H1 (cell line): ENCODE data around the gene CHDH. TPM values are rescaled to one million over a fixed set of nuclear protein-coding genes. Genes with fewer than 3 reads are reported as not detected.

Experiments
- CTCF ChIA-PET: fragments of 300-600 bp; sonication (Branson Sonifier 250); formaldehyde crosslinking; loops from one replicate; lab custom pipeline; 2021; ENCODE audit not compliant: partially characterized antibody; lab: Charles Lee
- POLR2A ChIA-PET: fragments of 300-600 bp; sonication (Branson Sonifier 250); formaldehyde crosslinking; loops from one replicate; lab custom pipeline; 2021; ENCODE audit warnings: inconsistent platforms; ENCODE audit not compliant: partially characterized antibody; lab: Charles Lee
- DNase-seq, 2 experiments: peaks; one replicate each; pipeline versions ENCODE4 v3.0.0 to v3.0.0-alpha.2; 2010 to 2022; ENCODE audit warnings: low spot score in 2 of 2, low read depth in 1 of 2, mixed read lengths in 1 of 2
- FAIRE-seq: peaks from 2 replicates; lab custom pipeline; 2011; peaks lifted over from hg19 to GRCh38; lab: Jason Lieb, UNC
- H2AFZ ChIP-seq: 2 replicates; pipeline ENCODE4 v1.8.1; 2012; ENCODE audit warnings: low read length, inconsistent platforms
- H2AK5ac ChIP-seq: 2 replicates; pipeline ENCODE4 v1.6.1; 2013; ENCODE audit warnings: low read depth, low read length
- H2BK120ac ChIP-seq: replicated peaks from 2 replicates; pipeline ENCODE3; 2013; ENCODE audit warnings: low read depth, low read length, inconsistent platforms
- H2BK12ac ChIP-seq: 2 replicates; pipeline ENCODE4 v1.6.1; 2013; ENCODE audit warnings: low read depth, low read length
- H2BK15ac ChIP-seq: 2 replicates; pipeline ENCODE4 v1.6.1; 2013; ENCODE audit warnings: low read length
- H2BK20ac ChIP-seq: 2 replicates; pipeline ENCODE4 v1.6.1; 2013; ENCODE audit warnings: low read length
- H2BK5ac ChIP-seq: 2 replicates; pipeline ENCODE4 v1.6.1; 2013; ENCODE audit warnings: low read depth, low read length
- H3K14ac ChIP-seq: 2 replicates; pipeline ENCODE4 v1.6.1; 2013; ENCODE audit warnings: inconsistent platforms; ENCODE audit not compliant: insufficient read length
- H3K18ac ChIP-seq: 2 replicates; pipeline ENCODE4 v1.6.1; 2013; ENCODE audit warnings: low read length; ENCODE audit errors: extremely low read depth
- H3K23ac ChIP-seq: 2 replicates; pipeline ENCODE4 v1.6.1; 2013; ENCODE audit warnings: inconsistent platforms; ENCODE audit not compliant: insufficient read length
- H3K23me2 ChIP-seq: 2 replicates; pipeline ENCODE4 v1.6.1; 2013; ENCODE audit warnings: low read depth, low read length
- H3K27ac ChIP-seq: 2 replicates; pipeline ENCODE4 v1.6.1; 2011; ENCODE audit warnings: low read depth, low read length, inconsistent platforms
- H3K27me3 ChIP-seq, 4 experiments: replicated peaks in 1 of 4; 1 replicate in 1 of 4; 2 replicates in 3 of 4; pipeline versions ENCODE4 v1.6.1 to v1.8.1; 2011 to 2013; ENCODE audit warnings: low read length in 3 of 4, mild to moderate bottlenecking in 3 of 4, inconsistent platforms in 2 of 4, mixed read lengths in 2 of 4, moderate library complexity in 1 of 4; ENCODE audit not compliant: control insufficient read depth in 3 of 4, insufficient read depth in 3 of 4; ENCODE audit errors: extremely low read depth in 1 of 4
- H3K36me3 ChIP-seq, 4 experiments: 2 replicates each; pipeline versions ENCODE4 v1.6.1 to v1.8.1; 2011 to 2013; ENCODE audit warnings: mild to moderate bottlenecking in 4 of 4, low read length in 3 of 4, moderate library complexity in 2 of 4, control low read depth in 1 of 4, inconsistent platforms in 1 of 4; ENCODE audit not compliant: insufficient read depth in 4 of 4, control insufficient read depth in 2 of 4
- H3K4ac ChIP-seq: replicated peaks from 2 replicates; pipeline ENCODE3; 2013; ENCODE audit warnings: low read length, low read depth, mixed read lengths, inconsistent platforms; ENCODE audit not compliant: insufficient read length
- H3K4me1 ChIP-seq, 4 experiments: replicated peaks in 1 of 4; 1 replicate in 1 of 4; 2 replicates in 3 of 4; pipeline versions ENCODE4 v1.6.1 to v1.8.1; 2011 to 2013; ENCODE audit warnings: low read length in 3 of 4, inconsistent platforms in 2 of 4, mixed read lengths in 1 of 4; ENCODE audit not compliant: insufficient read depth in 4 of 4, control insufficient read depth in 3 of 4
- H3K4me2 ChIP-seq, 2 experiments: 2 replicates each; pipeline versions ENCODE4 v1.6.1 to v1.8.1; 2011 to 2013; ENCODE audit warnings: low read depth in 2 of 2, low read length in 2 of 2, control low read depth in 1 of 2, inconsistent platforms in 1 of 2, mild to moderate bottlenecking in 1 of 2; ENCODE audit not compliant: insufficient read depth in 1 of 2
- H3K4me3 ChIP-seq, 4 experiments: fragments of 200-600, 300-600 bp in 1 of 4; sonication (generic), shearing (Covaris generic), sonication (Bioruptor Twin) in 1 of 4; 2 replicates each; pipeline versions ENCODE4 v1.5.1 to v1.8.1; 2011 to 2016; ENCODE audit warnings: low read length in 4 of 4, low read depth in 3 of 4, control low read depth in 2 of 4, inconsistent platforms in 2 of 4, mild to moderate bottlenecking in 2 of 4, mixed read lengths in 1 of 4, moderate library complexity in 1 of 4; ENCODE audit not compliant: insufficient read depth in 2 of 4; ENCODE audit errors: extremely low read depth in 1 of 4
- H3K56ac ChIP-seq: replicated peaks from 2 replicates; pipeline ENCODE3; 2013; ENCODE audit warnings: low read depth, mild to moderate bottlenecking, mixed read lengths, low read length, inconsistent platforms; ENCODE audit not compliant: insufficient read length
- H3K79me1 ChIP-seq: 2 replicates; pipeline ENCODE4 v1.6.1; 2013; ENCODE audit warnings: low read depth, low read length, control low read depth
- H3K79me2 ChIP-seq, 2 experiments: 2 replicates each; pipeline versions ENCODE4 v1.6.1 to v1.8.1; 2012 to 2013; ENCODE audit warnings: low read length in 2 of 2, mild to moderate bottlenecking in 2 of 2, inconsistent platforms in 1 of 2; ENCODE audit not compliant: insufficient read depth in 2 of 2, control insufficient read depth in 1 of 2
- H3K9ac ChIP-seq, 4 experiments: replicated peaks in 1 of 4; 1 replicate in 1 of 4; 2 replicates in 3 of 4; pipeline versions ENCODE4 v1.6.1 to v1.8.1; 2011 to 2013; ENCODE audit warnings: low read depth in 3 of 4, low read length in 3 of 4, control low read depth in 2 of 4, mild to moderate bottlenecking in 2 of 4, moderate library complexity in 2 of 4, inconsistent platforms in 1 of 4; ENCODE audit errors: extremely low read depth in 1 of 4
- H3K9me3 ChIP-seq, 2 experiments: 2 replicates each; pipeline versions ENCODE4 v1.6.1 to v1.8.1; 2012 to 2013; ENCODE audit warnings: mild to moderate bottlenecking in 2 of 2, moderate library complexity in 2 of 2, control low read depth in 1 of 2, inconsistent platforms in 1 of 2, low read depth in 1 of 2, low read length in 1 of 2, mixed read lengths in 1 of 2; ENCODE audit not compliant: insufficient read depth in 2 of 2
- H4K20me1 ChIP-seq, 2 experiments: replicated peaks in 1 of 2; 2 replicates each; pipeline versions ENCODE3 to v1.8.1; 2011 to 2013; ENCODE audit warnings: inconsistent platforms in 2 of 2, low read length in 2 of 2, mild to moderate bottlenecking in 1 of 2; ENCODE audit not compliant: insufficient read depth in 2 of 2, control insufficient read depth in 1 of 2
- H4K5ac ChIP-seq: 2 replicates; pipeline ENCODE4 v1.6.1; 2013; ENCODE audit warnings: low read length, low read depth, mixed read lengths, inconsistent platforms; ENCODE audit not compliant: insufficient read length
- H4K8ac ChIP-seq: 2 replicates; pipeline ENCODE4 v1.8.0; 2013; ENCODE audit warnings: mild to moderate bottlenecking, moderate library complexity, low read length, inconsistent platforms; ENCODE audit not compliant: insufficient read depth; ENCODE audit errors: extremely low read depth
- H4K91ac ChIP-seq: replicated peaks from 2 replicates; pipeline ENCODE3; 2013; ENCODE audit warnings: low read length, mixed read lengths, inconsistent platforms; ENCODE audit not compliant: insufficient read length
- ATF2 ChIP-seq: IDR thresholded peaks from 2 replicates; pipeline ENCODE4 v1.6.1; 2012; ENCODE audit warnings: low read length, inconsistent platforms
- BCL11A ChIP-seq, 2 experiments: IDR thresholded peaks; one replicate each; pipeline ENCODE4 v1.6.1; 2011; ENCODE audit warnings: low read depth in 2 of 2, low read length in 2 of 2, mild to moderate bottlenecking in 2 of 2
- CREB1 ChIP-seq: IDR thresholded peaks from 2 replicates; pipeline ENCODE4 v1.6.1; 2012; ENCODE audit warnings: inconsistent platforms
- JUND ChIP-seq: IDR thresholded peaks from 2 replicates; pipeline ENCODE4 v1.6.1; 2011; ENCODE audit warnings: mild to moderate bottlenecking, improper control_type of control experiment, low read length
- WGBS, 2 experiments: shearing (Covaris generic) in 1 of 2; methylation state at CpG; one replicate each; pipeline versions ENCODE4 v1.1.6 to v1.1.7; 2013 to 2015; ENCODE audit warnings: low lambda C conversion rate in 2 of 2, mixed read lengths in 2 of 2, inconsistent platforms in 1 of 2, low coverage in 1 of 2, missing lambda C conversion rate in 1 of 2; ENCODE audit not compliant: insufficient replicate concordance in 2 of 2, insufficient coverage in 1 of 2, insufficient read length in 1 of 2; ENCODE audit errors: extremely low coverage in 1 of 2, missing lambda C conversion rate in 1 of 2; 5-methylcytosine and 5-hydroxymethylcytosine counted together
- polyA plus RNA-seq, 7 experiments: library from polyadenylated mRNA; depleted of rRNA in 3 of 7; stranded (reverse) in 5 of 7; unstranded in 2 of 7; fragments of >200 nt in 5 of 7; fragments of 200-250 nt in 2 of 7; gene quantifications; 1 replicate in 5 of 7; 2 replicates in 1 of 7; 4 replicates in 1 of 7; pipeline versions ENCODE4 v1.2.1 to v1.2.3, GENCODE V29; 2011 to 2013; ENCODE audit warnings: missing spikeins in 2 of 7, mixed read lengths in 2 of 7
- total RNA-seq: library from RNA; stranded (reverse); fragmentation: NEBNext Ultra II Directional; extraction: Animal tissue kit (Norgen Biotek cat#: 25700); gene quantifications from 2 replicates; pipeline ENCODE4 v1.2.1, GENCODE V29; 2021

The CHDH gene
- total and polyA plus RNA-seq, 2 of the 8 experiments (the other 6 are each of a cell fraction or from before 2014, with no cell fraction given), result 4.9 to 10.3 TPM

DNA sequence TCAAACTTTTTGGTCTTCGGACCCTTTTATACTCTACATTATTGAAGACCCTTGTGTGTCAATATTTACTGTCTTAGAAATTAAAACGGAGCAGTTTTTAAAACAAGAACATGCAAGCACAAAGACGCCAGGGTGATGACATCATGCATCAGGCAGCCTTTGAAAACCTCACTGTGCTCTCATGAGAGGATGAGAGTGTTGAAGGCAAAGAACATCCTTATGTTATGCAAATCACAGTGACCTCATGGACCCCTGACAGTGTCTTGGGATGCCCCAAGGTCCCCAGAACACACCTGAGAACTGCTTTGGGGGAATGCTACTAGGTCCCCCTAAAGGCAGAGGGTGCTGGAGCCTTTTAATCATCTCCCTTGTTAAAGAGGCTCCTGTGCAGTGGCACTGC is 51.6 kb downstream of the CHDH start:
- Histone ChIP-seq H4K20me1 (no peaks in the 10 kb centered on the region), H4K8ac (no peak overlapping the region), H4K91ac (no peak overlapping the region), H3K4ac (no peak overlapping the region), H3K27ac (no peak overlapping the region), H3K23ac (no peak overlapping the region), H3K79me2 (no peaks in the 10 kb centered on the region), H2BK15ac (no peak overlapping the region), H2BK5ac (no peak overlapping the region), H3K9ac (no peak overlapping the region), H2BK120ac (no peak overlapping the region), H3K56ac (no peak overlapping the region), H3K23me2 (no peaks in the 10 kb centered on the region), H2AFZ (no peak overlapping the region), H3K4me3 (no peak overlapping the region), H3K79me1 (no peaks in the 10 kb centered on the region), H2BK20ac (no peak overlapping the region), H2AK5ac (no peak overlapping the region), H3K4me2 (no peak overlapping the region), H3K4me1 (peaks cover 0 to 5% (median 2%) of the 10 kb centered on the region in 4 experiments; a peak in 3 of 7 replicates), H4K5ac (no peak overlapping the region), H3K14ac (no peak overlapping the region), H3K9me3 (no peaks in the 10 kb centered on the region), H3K18ac (no peak overlapping the region), H2BK12ac (no peak overlapping the region), H3K36me3 (no peaks in the 10 kb centered on the region), H3K27me3 (no peaks in the 10 kb centered on the region)
- POLR2A ChIA-PET, result no interaction called here
- FAIRE-seq (no peak), DNase-seq (no peak)
- CTCF ChIA-PET, result interaction anchor here (1.5 to 2.4 kb wide), 3 partner anchors 8 to 28 kb away, joined by 3 to 6 read pairs (median 6); no protein-coding TSS in a partner anchor
- WGBS, 2 experiments, result 63% methylated on average over 3 of the region's 3 CpGs; no CpG with 5 or more reads in 1 of the 2 experiments
- 0 out of 2 replicates have a peak, but pooled peaks have one; percentile 24 for TF ChIP-seq ATF2
- TF ChIP-seq JUND, result peak; percentile 18; the same call in 1 of the 2 replicates
- TF ChIP-seq BCL11A (IDR thresholded peaks at IDR 0.05; ENCODE audit: low read depth in 2 of 2, low read length in 2 of 2), result no peak
- TF ChIP-seq CREB1, result peak; percentile 46; the same call in 1 of the 2 replicates
